HepG2 (cell line): ENCODE data around the gene EIF2S2. TPM values are rescaled to one million over a fixed set of nuclear protein-coding genes. Genes with fewer than 3 reads are reported as not detected.
A peak's percentile ranks its signal among the peaks of the same experiment; 100 is the strongest.
"Not testable (repeated sequence)": the region's sequence is repeated elsewhere in the genome, so short reads cannot be mapped to it uniquely, and the experiment has no call there.

Experiments
- ATAC-seq: fragments of 200-7000 bp; cut with Tn5 transposase; 3 replicates; pipeline ENCODE4 v1.9.1; 2020; ENCODE audit warnings: mild to moderate bottlenecking, moderate library complexity
- BruUV-seq: library from RNA; stranded (reverse); fragments of 400-500 nt; replicated peaks from 2 replicates; lab custom pipeline; 2021; lab: Mats Ljungman, UMichigan
- CTCF ChIA-PET: fragments of 300-600 bp; formaldehyde crosslinking; extraction: SDS; loops from one replicate; lab custom pipeline; 2021; ENCODE audit warnings: low total read pairs, inconsistent platforms, low intra/inter-chr PET ratio; lab: Yijun Ruan, JAX
- POLR2A ChIA-PET: fragments of 350-600 bp; sonication (Branson Sonifier 250); formaldehyde crosslinking; loops from one replicate; lab custom pipeline; 2020; ENCODE audit warnings: antibody characterized with exemption, inconsistent platforms; lab: Yijun Ruan, JAX
- DNase-seq: peaks from one replicate; pipeline ENCODE4 v3.0.0-alpha.2; 2015; ENCODE audit warnings: low spot score
- FAIRE-seq: peaks from 3 replicates; lab custom pipeline; 2011; peaks lifted over from hg19 to GRCh38; lab: Jason Lieb, UNC
- H2AFZ ChIP-seq: one replicate; pipeline ENCODE4 v1.6.1; 2011; ENCODE audit warnings: low read length, inconsistent platforms
- H3K27ac ChIP-seq: fragments of 300-600 bp; 3 replicates; pipeline ENCODE4 v1.8.0; 2011; ENCODE audit warnings: mixed run types, mild to moderate bottlenecking, mixed read lengths, low read length, inconsistent platforms; ENCODE audit not compliant: insufficient read depth; ENCODE audit errors: extremely low read length
- H3K27me3 ChIP-seq, 2 experiments: fragments of 200-600 bp in 1 of 2; 2 replicates in 1 of 2; 3 replicates in 1 of 2; pipeline versions ENCODE4 v1.6.0 to v1.8.0; 2011; ENCODE audit warnings: low read length in 2 of 2, mild to moderate bottlenecking in 2 of 2, moderate library complexity in 2 of 2, inconsistent platforms in 1 of 2; ENCODE audit not compliant: insufficient read depth in 2 of 2, control insufficient read depth in 1 of 2
- H3K36me3 ChIP-seq, 2 experiments: fragments of 200-600 bp in 1 of 2; replicated peaks in 1 of 2; 2 replicates in 1 of 2; 3 replicates in 1 of 2; pipeline versions ENCODE4 v1.5.1 to v1.8.0; 2011; ENCODE audit warnings: low read length in 2 of 2, inconsistent platforms in 1 of 2; ENCODE audit not compliant: insufficient read depth in 2 of 2, control insufficient read depth in 1 of 2
- H3K4me1 ChIP-seq: 2 replicates; pipeline ENCODE4 v1.5.1; 2012; ENCODE audit warnings: low read length, inconsistent platforms; ENCODE audit not compliant: insufficient read depth
- H3K4me2 ChIP-seq: 2 replicates; pipeline ENCODE4 v1.6.0; 2011; ENCODE audit warnings: low read depth, low read length, inconsistent platforms
- H3K4me3 ChIP-seq, 3 experiments: fragments of 200-600 bp in 1 of 3; sonication (generic), shearing (Covaris generic) in 1 of 3; replicated peaks in 1 of 3; 2 replicates each; pipeline ENCODE4 v1.5.1; 2011 to 2016; ENCODE audit warnings: low read length in 3 of 3, inconsistent platforms in 2 of 3, low read depth in 2 of 3, mild to moderate bottlenecking in 2 of 3, control low read depth in 1 of 3, mixed read lengths in 1 of 3; ENCODE audit not compliant: insufficient read depth in 1 of 3
- H3K79me2 ChIP-seq: one replicate; pipeline ENCODE4 v1.6.1; 2011; ENCODE audit warnings: low read length, inconsistent platforms; ENCODE audit not compliant: insufficient read depth
- H3K9ac ChIP-seq: 2 replicates; pipeline ENCODE4 v1.6.0; 2011; ENCODE audit warnings: mild to moderate bottlenecking, low read depth, low read length, inconsistent platforms; ENCODE audit not compliant: insufficient read depth
- H3K9me3 ChIP-seq: 2 replicates; pipeline ENCODE4 v1.5.1; 2012; ENCODE audit warnings: mild to moderate bottlenecking, low read length
- H4K20me1 ChIP-seq: 2 replicates; pipeline ENCODE4 v1.6.0; 2011; ENCODE audit warnings: inconsistent platforms, mild to moderate bottlenecking, low read length, moderate library complexity; ENCODE audit not compliant: insufficient read depth
- ASH2L ChIP-seq: fragments of 300-600, 200-600 bp; sonication (generic); IDR thresholded peaks from 2 replicates; pipeline ENCODE4 v1.7.0; 2017; ENCODE audit warnings: low read depth, mild to moderate bottlenecking, moderate library complexity, mixed read lengths, low read length; ENCODE audit not compliant: insufficient read length
- FOXP1 ChIP-seq, 2 experiments: fragments of 450-650 bp in 1 of 2; IDR thresholded peaks; 2 replicates each; pipeline ENCODE4 v1.6.1; 2017 to 2018; ENCODE audit warnings: antibody characterized with exemption in 1 of 2
- GFI1 ChIP-seq: sonication (generic); formaldehyde crosslinking; IDR thresholded peaks from 2 replicates; pipeline ENCODE4 v1.5.0; 2020; ENCODE audit warnings: missing genetic modification reagents, mild to moderate bottlenecking, borderline replicate concordance
- HNF4A ChIP-seq: sonication (generic); formaldehyde crosslinking; IDR thresholded peaks from 2 replicates; pipeline ENCODE4 v1.4.0; 2020; ENCODE audit warnings: missing genetic modification reagents
- KAT8 ChIP-seq: IDR thresholded peaks from 2 replicates; pipeline ENCODE4 v1.6.1; 2016; ENCODE audit warnings: missing genetic modification reagents, missing compliant biosample characterization
- KMT2A ChIP-seq: sonication (generic); formaldehyde crosslinking; IDR thresholded peaks from 2 replicates; pipeline ENCODE4 v1.4.0; 2020; ENCODE audit warnings: missing genetic modification reagents
- NR2C2 ChIP-seq: sonication (generic); formaldehyde crosslinking; IDR thresholded peaks from 2 replicates; pipeline ENCODE4 v1.4.0; 2020; ENCODE audit warnings: missing genetic modification reagents, mild to moderate bottlenecking, moderate library complexity, borderline replicate concordance
- SP5 ChIP-seq: IDR thresholded peaks from 2 replicates; pipeline ENCODE4 v1.6.1; 2016; ENCODE audit warnings: low read depth, borderline replicate concordance
- WGBS: methylation state at CpG from one replicate; pipeline ENCODE4 v1.1.6; 2017; ENCODE audit warnings: low lambda C conversion rate; 5-methylcytosine and 5-hydroxymethylcytosine counted together
- in situ Hi-C: cut with HindIII; loops from 2 replicates; pipeline ENCODE4 v1.10.0; 2017; ENCODE audit warnings: low pct_unique_long_range_greater_than_20kb; ENCODE audit not compliant: extremely low pct_ligation_motif_present
- intact Hi-C: fragments of 100-400 bp; cut with micrococcal nuclease; formaldehyde crosslinking; loops from one replicate; pipeline ENCODE4 v1.10.0; 2022; ENCODE audit not compliant: unreplicated experiment
- polyA plus RNA-seq, 8 experiments: library from polyadenylated mRNA; depleted of rRNA in 3 of 8; stranded (reverse) in 7 of 8; unstranded in 1 of 8; fragments of >200 nt; fragmentation: Illumina TruSeq in 4 of 8; extraction: Trizol in 4 of 8; gene quantifications; 2 replicates each; pipeline versions ENCODE4 v1.2.1 to v1.2.3, GENCODE V29; 2011 to 2016; ENCODE audit warnings: low read depth in 4 of 8, missing spikeins in 1 of 8, mixed read lengths in 1 of 8; ENCODE audit not compliant: insufficient read depth in 1 of 8
- total RNA-seq, 5 experiments: library from RNA; depleted of rRNA; stranded (reverse); fragments of >200 nt; fragmentation: Illumina TruSeq; extraction: Trizol; gene quantifications; 2 replicates each; pipeline ENCODE4 v1.2.3, GENCODE V29; 2016; ENCODE audit warnings: low read depth in 1 of 5
- TF ChIP-seq, protein P1 (sequence below): sonication (generic); formaldehyde crosslinking; IDR thresholded peaks from 2 replicates; pipeline ENCODE4 v1.5.0; 2020; ENCODE audit warnings: mild to moderate bottlenecking, missing genetic modification reagents, borderline replicate concordance
- TF ChIP-seq, protein P2 (sequence below): sonication (generic); formaldehyde crosslinking; IDR thresholded peaks from 2 replicates; pipeline ENCODE4 v1.4.0; 2020; ENCODE audit warnings: missing genetic modification reagents
- TF ChIP-seq, protein P3 (sequence below): IDR thresholded peaks from 2 replicates; pipeline ENCODE4 v1.6.1; 2012; ENCODE audit warnings: low read depth, low read length, improper control_type of control experiment

Gene EIF2S2
- total and polyA plus RNA-seq, 2 of the 13 experiments (the other 11 are each of a cell fraction or from before 2014, with no cell fraction given): 126 to 213 TPM

DNA sequence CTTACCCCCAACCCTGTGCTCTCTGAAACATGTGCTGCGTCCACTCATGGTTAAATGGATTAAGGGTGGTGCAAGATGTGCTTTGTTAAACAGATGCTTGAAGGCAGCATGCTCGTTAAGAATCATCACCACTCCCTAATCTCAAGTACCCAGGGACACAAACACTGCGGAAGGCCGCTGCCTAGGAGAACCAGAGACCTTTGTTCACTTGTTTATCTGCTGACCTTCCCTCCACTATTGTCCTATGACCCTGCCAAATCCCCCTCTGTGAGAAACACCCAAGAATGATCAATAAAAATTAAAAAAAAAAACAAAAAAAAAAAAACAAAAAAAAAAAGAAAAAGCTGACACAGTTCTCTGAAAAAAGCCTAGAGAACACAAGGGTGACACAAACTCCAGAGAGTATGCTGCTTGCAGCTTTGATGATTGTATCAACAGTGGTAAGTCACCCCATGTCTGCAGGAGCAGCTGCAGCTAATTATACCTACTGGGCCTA lies 21.4 kb upstream of the EIF2S2 start:
- intact Hi-C loops, CTCF ChIA-PET, H3K79me2 ChIP-seq, FAIRE-seq, H4K20me1 ChIP-seq, BruUV-seq, H3K36me3 ChIP-seq, H3K27me3 ChIP-seq, in situ Hi-C loops, H2AFZ ChIP-seq: not testable (repeated sequence)
- DNase-seq (peak; percentile 66), ATAC-seq (peak; percentile 65)
- H3K9me3 ChIP-seq: peaks cover 16% of the 10 kb centered on the region; the same call in 1 of the 2 replicates
- H3K4me1 ChIP-seq: peaks cover 58% of the 10 kb centered on the region
- POLR2A ChIA-PET: interaction anchor here (0.6 to 1.2 kb wide), 5 partner anchors 18 to 140 kb away, joined by 3 to 17 read pairs (median 4); partner anchors contain the start of gene EIF2S2
- peak overlapping the region; percentile 63 for H3K27ac ChIP-seq
- peak overlapping the region; percentile 67 for H3K4me2 ChIP-seq
- WGBS: 0% methylated on average over 4 of the region's 4 CpGs
- peak overlapping the region; percentile 37; the same call in 1 of the 2 replicates for H3K9ac ChIP-seq
- peak overlapping the region in 1 of 3 experiments; percentile 29; a peak in 1 of 6 replicates for H3K4me3 ChIP-seq
- TF ChIP-seq KMT2A: peak; percentile 17; the same call in 1 of the 2 replicates
- peak; percentile 47 for TF ChIP-seq HNF4A (CRISPR knock-in tag)
- TF ChIP-seq, protein P1, sequence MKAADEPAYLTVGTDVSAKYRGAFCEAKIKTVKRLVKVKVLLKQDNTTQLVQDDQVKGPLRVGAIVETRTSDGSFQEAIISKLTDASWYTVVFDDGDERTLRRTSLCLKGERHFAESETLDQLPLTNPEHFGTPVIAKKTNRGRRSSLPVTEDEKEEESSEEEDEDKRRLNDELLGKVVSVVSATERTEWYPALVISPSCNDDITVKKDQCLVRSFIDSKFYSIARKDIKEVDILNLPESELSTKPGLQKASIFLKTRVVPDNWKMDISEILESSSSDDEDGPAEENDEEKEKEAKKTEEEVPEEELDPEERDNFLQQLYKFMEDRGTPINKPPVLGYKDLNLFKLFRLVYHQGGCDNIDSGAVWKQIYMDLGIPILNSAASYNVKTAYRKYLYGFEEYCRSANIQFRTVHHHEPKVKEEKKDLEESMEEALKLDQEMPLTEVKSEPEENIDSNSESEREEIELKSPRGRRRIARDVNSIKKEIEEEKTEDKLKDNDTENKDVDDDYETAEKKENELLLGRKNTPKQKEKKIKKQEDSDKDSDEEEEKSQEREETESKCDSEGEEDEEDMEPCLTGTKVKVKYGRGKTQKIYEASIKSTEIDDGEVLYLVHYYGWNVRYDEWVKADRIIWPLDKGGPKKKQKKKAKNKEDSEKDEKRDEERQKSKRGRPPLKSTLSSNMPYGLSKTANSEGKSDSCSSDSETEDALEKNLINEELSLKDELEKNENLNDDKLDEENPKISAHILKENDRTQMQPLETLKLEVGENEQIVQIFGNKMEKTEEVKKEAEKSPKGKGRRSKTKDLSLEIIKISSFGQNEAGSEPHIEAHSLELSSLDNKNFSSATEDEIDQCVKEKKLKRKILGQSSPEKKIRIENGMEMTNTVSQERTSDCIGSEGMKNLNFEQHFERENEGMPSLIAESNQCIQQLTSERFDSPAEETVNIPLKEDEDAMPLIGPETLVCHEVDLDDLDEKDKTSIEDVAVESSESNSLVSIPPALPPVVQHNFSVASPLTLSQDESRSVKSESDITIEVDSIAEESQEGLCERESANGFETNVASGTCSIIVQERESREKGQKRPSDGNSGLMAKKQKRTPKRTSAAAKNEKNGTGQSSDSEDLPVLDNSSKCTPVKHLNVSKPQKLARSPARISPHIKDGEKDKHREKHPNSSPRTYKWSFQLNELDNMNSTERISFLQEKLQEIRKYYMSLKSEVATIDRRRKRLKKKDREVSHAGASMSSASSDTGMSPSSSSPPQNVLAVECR: peak; percentile 31; the same call in 1 of the 2 replicates
- TF ChIP-seq SP5 (CRISPR knock-in tag): peak; percentile 1; the same call in 1 of the 2 replicates
- TF ChIP-seq NR2C2: peak; percentile 55; the same call in 1 of the 2 replicates
- TF ChIP-seq, protein P2, sequence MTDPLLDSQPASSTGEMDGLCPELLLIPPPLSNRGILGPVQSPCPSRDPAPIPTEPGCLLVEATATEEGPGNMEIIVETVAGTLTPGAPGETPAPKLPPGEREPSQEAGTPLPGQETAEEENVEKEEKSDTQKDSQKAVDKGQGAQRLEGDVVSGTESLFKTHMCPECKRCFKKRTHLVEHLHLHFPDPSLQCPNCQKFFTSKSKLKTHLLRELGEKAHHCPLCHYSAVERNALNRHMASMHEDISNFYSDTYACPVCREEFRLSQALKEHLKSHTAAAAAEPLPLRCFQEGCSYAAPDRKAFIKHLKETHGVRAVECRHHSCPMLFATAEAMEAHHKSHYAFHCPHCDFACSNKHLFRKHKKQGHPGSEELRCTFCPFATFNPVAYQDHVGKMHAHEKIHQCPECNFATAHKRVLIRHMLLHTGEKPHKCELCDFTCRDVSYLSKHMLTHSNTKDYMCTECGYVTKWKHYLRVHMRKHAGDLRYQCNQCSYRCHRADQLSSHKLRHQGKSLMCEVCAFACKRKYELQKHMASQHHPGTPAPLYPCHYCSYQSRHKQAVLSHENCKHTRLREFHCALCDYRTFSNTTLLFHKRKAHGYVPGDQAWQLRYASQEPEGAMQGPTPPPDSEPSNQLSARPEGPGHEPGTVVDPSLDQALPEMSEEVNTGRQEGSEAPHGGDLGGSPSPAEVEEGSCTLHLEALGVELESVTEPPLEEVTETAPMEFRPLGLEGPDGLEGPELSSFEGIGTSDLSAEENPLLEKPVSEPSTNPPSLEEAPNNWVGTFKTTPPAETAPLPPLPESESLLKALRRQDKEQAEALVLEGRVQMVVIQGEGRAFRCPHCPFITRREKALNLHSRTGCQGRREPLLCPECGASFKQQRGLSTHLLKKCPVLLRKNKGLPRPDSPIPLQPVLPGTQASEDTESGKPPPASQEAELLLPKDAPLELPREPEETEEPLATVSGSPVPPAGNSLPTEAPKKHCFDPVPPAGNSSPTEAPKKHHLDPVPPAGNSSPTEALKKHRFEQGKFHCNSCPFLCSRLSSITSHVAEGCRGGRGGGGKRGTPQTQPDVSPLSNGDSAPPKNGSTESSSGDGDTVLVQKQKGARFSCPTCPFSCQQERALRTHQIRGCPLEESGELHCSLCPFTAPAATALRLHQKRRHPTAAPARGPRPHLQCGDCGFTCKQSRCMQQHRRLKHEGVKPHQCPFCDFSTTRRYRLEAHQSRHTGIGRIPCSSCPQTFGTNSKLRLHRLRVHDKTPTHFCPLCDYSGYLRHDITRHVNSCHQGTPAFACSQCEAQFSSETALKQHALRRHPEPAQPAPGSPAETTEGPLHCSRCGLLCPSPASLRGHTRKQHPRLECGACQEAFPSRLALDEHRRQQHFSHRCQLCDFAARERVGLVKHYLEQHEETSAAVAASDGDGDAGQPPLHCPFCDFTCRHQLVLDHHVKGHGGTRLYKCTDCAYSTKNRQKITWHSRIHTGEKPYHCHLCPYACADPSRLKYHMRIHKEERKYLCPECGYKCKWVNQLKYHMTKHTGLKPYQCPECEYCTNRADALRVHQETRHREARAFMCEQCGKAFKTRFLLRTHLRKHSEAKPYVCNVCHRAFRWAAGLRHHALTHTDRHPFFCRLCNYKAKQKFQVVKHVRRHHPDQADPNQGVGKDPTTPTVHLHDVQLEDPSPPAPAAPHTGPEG (CRISPR knock-in tag): peak; percentile 14; the same call in 1 of the 2 replicates
- 0 out of 2 replicates have a peak, but pooled peaks have one; percentile 28 for TF ChIP-seq FOXP1 (IDR thresholded peaks at IDR 0.05)
- peak; percentile 56 for TF ChIP-seq FOXP1 (CRISPR knock-in tag; IDR thresholded peaks at IDR 0.05)
- TF ChIP-seq GFI1 (CRISPR knock-in tag): 0 out of 2 replicates have a peak, but pooled peaks have one; percentile 28
- TF ChIP-seq KAT8 (CRISPR knock-in tag): 0 out of 2 replicates have a peak, but pooled peaks have one; percentile 32
- TF ChIP-seq ASH2L: peak; percentile 38
- TF ChIP-seq, protein P3, sequence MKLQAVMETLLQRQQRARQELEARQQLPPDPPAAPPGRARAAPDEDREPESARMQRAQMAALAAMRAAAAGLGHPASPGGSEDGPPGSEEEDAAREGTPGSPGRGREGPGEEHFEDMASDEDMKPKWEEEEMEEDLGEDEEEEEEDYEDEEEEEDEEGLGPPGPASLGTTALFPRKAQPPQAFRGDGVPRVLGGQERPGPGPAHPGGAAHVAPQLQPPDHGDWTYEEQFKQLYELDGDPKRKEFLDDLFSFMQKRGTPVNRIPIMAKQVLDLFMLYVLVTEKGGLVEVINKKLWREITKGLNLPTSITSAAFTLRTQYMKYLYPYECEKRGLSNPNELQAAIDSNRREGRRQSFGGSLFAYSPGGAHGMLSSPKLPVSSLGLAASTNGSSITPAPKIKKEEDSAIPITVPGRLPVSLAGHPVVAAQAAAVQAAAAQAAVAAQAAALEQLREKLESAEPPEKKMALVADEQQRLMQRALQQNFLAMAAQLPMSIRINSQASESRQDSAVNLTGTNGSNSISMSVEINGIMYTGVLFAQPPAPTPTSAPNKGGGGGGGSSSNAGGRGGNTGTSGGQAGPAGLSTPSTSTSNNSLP: 0 out of 2 replicates have a peak, but pooled peaks have one; percentile 31
